Keratinocyte (primary cell): ENCODE data around the gene APLP2.

ENCODE experiments used
- CTCF ChIP-seq, 3 experiments: IDR thresholded peaks in 1 of 3; conservative IDR thresholded peaks in 1 of 3; optimal IDR thresholded peaks in 1 of 3; 2 replicates in 2 of 3; 3 replicates in 1 of 3; pipeline versions ENCODE3 to v1.5.1; 2011; ENCODE audit warnings: low read length in 3 of 3, mild to moderate bottlenecking in 3 of 3, moderate library complexity in 2 of 3, control low read depth in 1 of 3, inconsistent platforms in 1 of 3; ENCODE audit not compliant: insufficient read depth in 2 of 3; ENCODE audit errors: extremely low read depth in 1 of 3
- EZH2 ChIP-seq: IDR thresholded peaks from one replicate; pipeline ENCODE4 v1.6.1; 2012; ENCODE audit warnings: inconsistent platforms, mild to moderate bottlenecking, low read length, moderate library complexity

- TF ChIP-seq EZH2 (no peak), CTCF (optimal IDR thresholded peaks at IDR 0.05 in 1 of 3, IDR thresholded peaks at IDR 0.05 in 1 of 3, conservative IDR thresholded peaks at IDR 0.05 in 1 of 3; ENCODE audit: extremely low read depth in 1 of 3, insufficient read depth in 2 of 3, low read length in 3 of 3) (no peak)
These were observed 118.4 kb downstream of the APLP2 start for GRCh38 chr11:130188047-130188446.
